Adipose tissue (tissue), 3 donors: ENCODE results near the gene GRIK3. TPM values are rescaled to one million over a fixed set of nuclear protein-coding genes. Genes with fewer than 3 reads are reported as not detected.

ENCODE experiments used
- H3K27ac ChIP-seq: one replicate; pipeline ENCODE4 v1.5.1; 2013; ENCODE audit warnings: low read depth, low read length
- WGBS, 3 donors: extraction: QIAGEN DNeasy Blood & Tissue Kit; methylation state at CpG; one replicate each; pipeline ENCODE4 v1.1.7; 2013; 5-methylcytosine and 5-hydroxymethylcytosine counted together
- polyA plus RNA-seq, 3 donors: library from polyadenylated mRNA; stranded (reverse); fragments of 200-250 nt; gene quantifications; one replicate each; pipeline ENCODE4 v1.2.3, GENCODE V29; 2013
- donor health status: healthy with polysubstance abuse.
- donor health status: Bipolar disorder and iron deficiency.
- donor health status: healthy.

The GRIK3 gene
- polyA plus RNA-seq, 3 donors = 0.10 to 0.22 (median 0.12) TPM

DNA sequence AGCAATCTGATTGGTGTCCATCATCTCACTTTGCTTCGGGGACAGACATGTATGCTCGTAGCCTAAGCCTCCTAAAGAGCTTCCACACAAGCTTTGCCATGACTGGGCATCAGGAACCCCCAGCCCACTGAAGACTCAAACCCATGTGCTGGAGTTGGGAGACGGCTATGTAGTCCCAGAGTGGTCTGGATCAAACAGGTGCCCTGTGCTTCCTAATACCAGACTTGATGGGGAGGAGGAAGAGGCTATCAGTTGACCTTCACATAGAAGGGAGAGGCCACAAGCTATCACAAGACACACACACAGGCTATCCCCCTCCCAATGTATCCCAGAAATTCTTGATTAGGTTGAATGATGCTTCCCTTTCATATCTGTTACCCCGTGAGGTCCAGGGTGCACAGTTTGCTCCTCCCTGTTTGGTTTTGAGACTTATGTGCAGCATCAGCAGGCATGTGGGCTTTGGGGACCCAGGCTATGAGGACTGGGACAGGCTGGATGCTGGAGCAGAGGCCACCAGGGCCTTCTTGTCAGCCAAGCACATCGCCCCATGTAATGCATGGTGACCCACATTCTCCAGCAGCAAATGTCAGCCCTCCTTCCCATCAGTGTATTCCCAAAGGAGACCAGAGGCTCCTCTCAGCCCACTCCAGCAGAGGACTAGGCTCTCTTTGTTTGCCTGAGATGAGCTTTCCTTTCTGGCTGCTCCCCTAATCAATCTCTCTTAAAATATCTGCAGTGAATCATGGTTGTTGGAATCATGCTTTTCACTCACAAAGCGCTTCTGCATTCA lies 159.8 kb downstream of the GRIK3 start:
- WGBS, 3 donors = 51 to 76% (median 71%) methylated on average over 6 of the region's 6 CpGs
- no peak overlapping the region for H3K27ac ChIP-seq

DNA sequence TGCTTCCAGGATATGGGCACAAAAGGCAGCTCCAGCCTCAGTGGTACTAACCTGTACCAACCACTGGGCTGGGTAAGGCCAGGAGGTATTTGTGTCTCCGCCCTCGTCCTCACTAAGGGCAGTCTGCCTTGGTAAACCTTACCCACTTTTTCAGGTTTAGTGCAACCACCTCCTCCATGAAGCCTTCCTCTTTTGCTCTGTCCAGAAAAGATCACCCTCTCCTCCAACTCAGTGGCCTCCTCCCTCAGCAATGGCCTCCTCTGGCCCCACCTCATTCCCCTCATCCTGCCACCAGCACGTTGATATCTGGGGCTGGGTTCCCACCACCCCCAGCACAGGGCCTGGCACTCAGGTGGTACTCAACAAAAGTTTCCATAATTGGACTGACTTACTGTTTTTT lies 161.5 kb downstream of the GRIK3 start:
- 60 to 68% (median 61%) methylated on average over 3 of the region's 3 CpGs for WGBS, 3 donors
- H3K27ac ChIP-seq = no peak overlapping the region

DNA sequence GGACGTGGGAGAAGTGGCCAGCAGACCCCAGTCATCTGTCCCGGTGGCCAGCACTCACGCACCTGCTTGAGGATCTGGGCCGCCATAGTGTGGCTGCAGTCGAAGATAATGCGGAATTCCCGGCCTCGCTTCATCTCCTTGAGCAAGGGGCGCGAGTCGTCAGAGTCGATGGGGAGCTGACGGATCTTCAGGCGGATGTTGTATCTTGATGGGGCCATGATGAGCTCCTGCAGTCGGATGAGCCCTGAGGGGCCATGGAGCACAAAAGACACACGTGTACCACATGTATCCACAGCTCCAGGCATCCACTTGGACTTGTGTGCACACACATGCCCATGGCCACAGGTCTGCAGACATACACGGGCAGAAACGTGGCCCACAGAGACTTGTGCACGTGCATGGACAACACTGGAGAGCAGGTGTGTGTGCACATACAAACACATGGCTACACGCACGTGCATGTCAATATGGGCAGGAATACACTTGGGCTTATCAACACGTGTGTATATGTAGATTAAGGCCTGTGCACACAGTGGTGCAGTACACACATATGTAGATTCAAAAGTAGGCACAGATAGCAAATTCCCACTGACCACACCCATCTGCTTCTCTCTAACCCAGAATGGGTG lies 162.1 kb downstream of the GRIK3 start:
- WGBS, 3 donors = 86 to 91% (median 90%) methylated on average over 22 of the region's 22 CpGs
- H3K27ac ChIP-seq = no peak overlapping the region

DNA sequence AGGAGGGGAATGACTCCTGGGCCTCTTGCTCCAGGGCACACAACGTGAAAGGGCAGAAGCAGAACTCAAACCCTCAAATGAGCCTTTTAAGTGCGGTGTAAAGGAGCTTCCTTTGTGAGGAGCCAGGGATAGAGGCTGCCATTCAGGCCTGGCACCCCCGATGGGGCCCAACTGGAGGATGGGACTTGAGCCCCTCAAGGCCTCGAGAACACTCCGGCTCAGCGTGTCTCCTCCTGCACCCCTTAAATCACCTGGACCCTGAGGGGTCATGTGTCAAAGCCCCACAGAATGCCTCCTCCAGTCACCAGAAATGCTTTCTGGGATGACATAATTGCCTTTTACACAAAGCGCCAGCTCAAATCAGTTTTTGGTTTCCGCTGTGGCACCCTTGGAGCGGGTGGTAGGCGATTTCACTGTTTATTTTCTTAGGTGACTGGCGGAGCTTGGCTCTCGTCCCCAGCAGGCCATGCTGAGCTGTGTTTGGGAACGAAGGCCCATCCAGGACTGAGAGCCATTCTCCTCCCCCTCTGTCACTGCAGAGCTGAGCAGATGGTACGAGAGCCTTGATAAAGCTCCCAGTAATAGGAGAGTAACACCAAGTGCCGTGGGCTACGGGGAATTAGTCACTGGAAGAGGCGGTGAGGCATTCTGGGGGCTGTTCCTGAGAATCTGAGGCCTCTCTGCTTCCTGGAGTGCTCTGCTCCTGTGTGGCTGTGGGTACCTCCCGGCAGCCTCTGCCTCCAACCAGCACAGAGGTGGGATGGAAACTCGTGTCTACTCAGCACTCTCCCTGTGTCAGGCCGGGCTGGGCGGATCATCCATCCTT lies 163.0 kb downstream of the GRIK3 start:
- no peak overlapping the region for H3K27ac ChIP-seq
- WGBS, 3 donors = 58 to 64% (median 61%) methylated on average over 21 of the region's 21 CpGs

DNA sequence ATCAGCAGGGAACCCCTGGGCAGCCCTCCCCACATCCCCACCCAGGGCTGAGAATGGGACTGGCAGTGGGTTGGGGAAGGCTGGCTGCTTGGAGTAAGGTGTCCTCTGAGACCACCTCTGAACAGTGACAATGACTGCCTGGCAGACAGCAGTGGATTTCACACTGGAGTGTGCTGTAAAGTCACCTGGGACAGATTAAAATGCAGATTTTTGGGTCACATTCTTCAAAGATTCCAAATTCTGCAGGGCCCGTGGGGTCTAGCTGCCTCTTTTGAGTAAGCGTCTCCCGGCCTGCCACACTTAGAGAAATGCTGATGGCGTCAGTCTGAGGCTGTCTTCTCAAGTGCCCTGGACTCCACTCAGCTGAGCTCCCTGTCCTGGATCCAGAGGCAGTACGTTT lies 164.5 kb downstream of the GRIK3 start:
- 66 to 77% (median 68%) methylated on average over 5 of the region's 5 CpGs for WGBS, 3 donors
- H3K27ac ChIP-seq = no peak overlapping the region

DNA sequence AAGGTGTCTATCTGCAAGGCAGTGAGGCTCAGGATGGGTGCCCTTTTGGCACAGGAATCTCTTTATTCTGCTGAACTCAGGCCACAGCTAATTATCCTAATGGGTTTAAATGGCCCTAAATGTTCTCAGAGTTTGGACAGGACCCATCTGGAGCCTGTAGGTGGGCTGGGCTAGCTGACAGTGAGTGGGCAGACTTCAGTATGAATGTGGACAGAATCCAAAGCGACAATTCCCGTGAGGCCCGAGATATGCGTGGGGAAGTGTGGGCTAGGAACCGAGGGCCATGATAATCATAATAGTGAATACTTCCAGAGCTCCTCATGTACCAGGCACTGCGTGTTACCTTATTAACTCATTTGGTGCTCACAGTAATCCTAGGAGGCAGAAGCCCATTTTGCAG lies 165.3 kb downstream of the GRIK3 start:
- no peak overlapping the region for H3K27ac ChIP-seq
- 49 to 82% (median 51%) methylated on average over 6 of the region's 6 CpGs for WGBS, 3 donors

DNA sequence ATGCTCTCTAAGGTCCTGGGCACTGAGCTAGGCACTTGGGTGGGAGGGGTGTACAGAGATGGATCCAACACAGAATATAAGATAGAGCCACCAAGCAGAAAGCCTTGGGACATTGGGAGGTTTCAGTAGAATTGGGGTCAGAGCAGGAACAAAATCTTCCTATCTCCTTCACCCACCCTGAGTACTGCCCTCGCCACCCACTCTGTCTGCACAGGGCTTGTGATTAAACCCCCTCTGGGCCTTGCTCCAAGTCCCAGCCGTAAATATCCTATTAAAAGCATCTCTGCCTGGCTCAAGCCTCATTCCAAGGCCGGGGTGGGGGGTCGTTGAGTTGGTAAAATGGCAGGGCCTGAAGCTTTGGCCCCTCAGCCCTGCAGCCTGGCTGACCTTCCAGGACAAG lies 166.7 kb downstream of the GRIK3 start:
- no peak overlapping the region for H3K27ac ChIP-seq
- WGBS, 3 donors = 62 to 79% (median 77%) methylated on average over 4 of the region's 4 CpGs

DNA sequence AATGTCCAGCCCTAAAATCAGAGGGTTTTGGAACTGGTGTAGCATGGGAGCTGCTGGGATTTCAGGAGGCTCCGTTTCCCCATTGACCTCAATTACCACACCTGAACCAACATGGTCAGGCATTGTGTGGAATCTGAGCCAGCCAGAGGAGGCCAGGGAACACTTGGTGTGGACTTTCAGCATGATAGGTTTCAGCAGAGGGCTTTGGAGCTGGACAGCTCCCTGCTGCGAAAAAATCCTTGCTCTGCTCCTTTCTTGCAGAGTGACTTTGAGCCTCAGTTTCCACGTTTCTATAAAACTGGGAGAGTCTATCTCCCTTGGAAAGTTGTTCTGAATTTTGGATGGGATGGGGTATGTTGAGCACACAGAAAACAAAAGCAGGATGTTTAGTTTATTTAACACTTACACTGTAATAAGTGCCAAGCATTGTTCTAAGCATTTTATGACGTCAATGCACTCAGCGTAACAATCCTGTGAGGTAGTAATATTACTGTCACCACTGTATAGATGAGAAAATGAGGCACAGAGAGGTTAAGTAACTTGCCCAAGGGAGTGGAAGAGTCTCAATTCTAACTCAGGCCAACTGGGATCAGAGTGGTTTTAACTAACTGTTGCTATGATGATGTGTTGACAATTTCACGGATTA lies 168.0 kb downstream of the GRIK3 start:
- H3K27ac ChIP-seq = no peak overlapping the region
- 42 to 56% (median 49%) methylated on average over 6 of the region's 6 CpGs for WGBS, 3 donors

DNA sequence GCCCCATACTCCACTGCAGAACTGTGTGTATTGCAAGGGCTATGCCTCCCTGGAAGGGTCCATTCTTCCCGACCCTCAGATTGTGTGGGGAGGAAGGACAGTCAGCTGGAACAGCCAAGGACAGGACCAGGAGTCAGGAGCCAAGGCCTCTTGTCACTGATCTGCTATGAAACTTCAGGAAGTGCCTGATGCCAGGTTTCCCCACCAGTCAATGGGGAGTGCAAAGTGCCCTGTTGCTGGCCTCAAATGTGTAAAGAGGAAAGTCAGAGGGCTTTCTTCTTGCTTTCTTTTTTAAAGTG lies 168.8 kb downstream of the GRIK3 start:
- H3K27ac ChIP-seq = no peak overlapping the region
- 43 to 50% (median 44%) methylated on average over 1 of the region's 1 CpG for WGBS, 3 donors

DNA sequence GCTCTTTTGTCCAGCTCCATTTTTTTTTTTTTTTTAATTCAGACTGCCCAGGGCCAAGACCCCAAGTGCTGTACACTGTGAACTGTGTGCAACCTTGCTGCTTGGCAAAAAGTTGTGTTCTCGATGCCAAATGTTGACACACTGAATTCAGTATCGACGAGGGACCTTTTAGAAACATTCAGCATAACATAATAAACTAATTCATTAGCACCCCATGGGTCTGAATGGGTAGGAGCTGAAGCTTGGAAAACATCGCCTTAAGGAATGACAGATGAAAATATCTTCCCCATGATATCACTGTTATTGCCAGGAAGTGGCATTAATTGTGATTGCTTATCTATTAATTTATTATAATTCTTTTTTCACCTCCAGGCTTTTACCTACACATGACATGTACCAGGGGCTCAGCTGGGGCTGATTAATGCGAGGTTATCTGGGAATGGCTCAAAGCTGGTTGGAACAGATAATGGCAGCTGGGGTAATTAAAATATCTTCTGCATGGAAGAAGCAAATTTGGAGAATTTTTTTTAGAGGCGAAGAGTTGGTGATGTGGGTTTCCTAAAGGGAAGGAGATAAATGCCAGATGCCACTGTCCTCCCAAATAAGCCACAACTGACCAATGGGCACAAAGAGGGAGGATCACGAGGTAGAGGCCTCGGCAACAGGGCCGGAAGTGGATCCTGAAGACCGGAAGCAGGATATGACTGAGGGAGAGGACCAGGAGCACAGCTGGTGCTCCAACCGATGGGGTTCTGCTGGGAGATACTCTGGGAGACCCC lies 169.3 kb downstream of the GRIK3 start:
- H3K27ac ChIP-seq = no peak overlapping the region
- WGBS, 3 donors = 56 to 68% (median 66%) methylated on average over 11 of the region's 11 CpGs

DNA sequence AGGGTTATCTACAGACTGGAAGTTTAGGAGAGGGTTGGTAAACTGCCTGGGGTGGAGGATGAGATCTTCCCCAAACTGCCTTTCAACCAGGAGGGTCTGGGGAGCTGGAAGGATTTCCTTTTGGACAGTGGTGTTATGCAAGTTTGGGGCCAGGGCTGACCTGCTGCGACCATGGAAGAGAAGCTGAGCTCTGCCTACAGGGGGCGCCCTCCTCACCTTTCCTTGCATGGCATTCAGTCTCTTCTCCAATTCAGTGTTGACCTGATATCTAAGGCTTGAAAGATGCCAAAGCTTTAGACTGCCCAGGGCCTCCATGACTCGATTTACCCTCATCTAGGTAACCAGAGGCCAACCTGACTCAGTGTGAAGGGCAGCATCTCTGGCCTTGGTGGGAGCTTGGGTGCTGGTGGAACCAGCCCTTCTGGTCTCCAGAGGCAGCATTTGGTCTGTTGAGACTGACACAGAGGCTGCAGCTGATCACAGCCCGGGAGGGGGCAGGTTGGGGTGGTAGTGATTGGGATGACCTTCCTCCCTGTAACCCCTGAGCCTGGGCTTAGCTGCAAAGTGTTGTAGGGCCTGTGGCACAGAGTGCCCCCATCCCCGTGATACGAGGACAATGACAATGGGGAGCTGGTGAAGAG lies 170.0 kb downstream of the GRIK3 start:
- 35 to 46% (median 36%) methylated on average over 6 of the region's 6 CpGs for WGBS, 3 donors
- H3K27ac ChIP-seq = no peak overlapping the region

DNA sequence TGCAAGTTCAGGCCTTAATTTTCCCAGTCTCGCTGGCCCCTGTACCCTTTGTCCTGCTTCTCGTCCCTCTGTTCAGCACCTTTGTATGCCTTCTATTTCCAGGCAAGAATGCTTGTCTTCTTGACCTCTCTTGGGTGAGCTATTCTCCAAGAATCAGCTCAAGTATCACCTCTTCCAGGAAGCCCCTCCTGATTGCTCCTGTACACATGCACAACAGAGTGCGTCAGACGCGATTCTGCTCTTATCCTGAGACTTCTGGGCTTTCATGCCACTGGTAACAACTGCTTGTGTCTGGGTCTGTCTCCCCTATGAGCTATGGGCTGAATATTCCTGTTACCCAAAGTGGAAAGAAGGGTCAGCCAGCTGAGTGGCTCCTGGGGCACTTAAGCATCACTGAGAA lies 170.8 kb downstream of the GRIK3 start:
- WGBS, 3 donors = 74 to 82% (median 82%) methylated on average over 5 of the region's 5 CpGs
- no peak overlapping the region for H3K27ac ChIP-seq

DNA sequence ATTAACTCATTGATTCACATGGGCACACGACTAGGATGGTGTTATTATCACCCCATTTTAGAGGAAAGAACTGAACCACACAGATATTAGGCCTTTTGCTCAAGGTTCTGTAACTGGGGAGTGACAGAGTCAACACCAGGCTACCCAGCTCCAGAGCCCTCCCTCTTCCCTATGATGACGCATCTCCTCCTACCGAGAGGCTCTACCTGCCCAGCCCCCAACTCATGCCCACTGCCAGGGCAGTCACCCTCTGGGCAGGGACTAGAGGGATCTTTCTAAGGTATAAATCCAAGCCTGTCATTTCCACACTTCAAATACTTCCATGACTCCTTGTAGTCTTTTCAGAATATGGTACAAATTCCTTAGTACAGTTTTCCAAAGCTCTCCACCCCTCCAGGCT lies 171.3 kb downstream of the GRIK3 start:
- no peak overlapping the region for H3K27ac ChIP-seq
- 45% methylated on average over 3 of the region's 3 CpGs for WGBS, 3 donors

DNA sequence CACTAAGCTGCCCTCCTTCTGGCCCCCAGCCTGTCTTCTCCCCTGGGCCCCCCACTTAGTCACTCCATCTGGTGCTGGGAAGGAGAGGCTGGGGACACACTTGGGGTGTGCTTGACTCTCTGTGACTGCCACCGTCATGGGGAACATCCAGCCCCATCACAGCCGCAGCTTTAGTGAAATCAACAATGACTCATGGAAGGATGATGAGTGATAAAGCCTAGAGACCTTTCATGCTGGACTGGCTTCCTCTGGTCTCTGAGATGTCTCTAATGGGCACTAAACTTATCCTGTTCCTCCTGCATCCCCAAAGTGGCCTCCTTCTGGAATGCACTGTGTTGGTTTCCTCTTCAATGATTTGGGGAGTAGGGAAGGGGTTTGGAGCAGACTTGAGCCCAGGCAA lies 172.9 kb downstream of the GRIK3 start:
- 52 to 63% (median 62%) methylated on average over 2 of the region's 2 CpGs for WGBS, 3 donors
- no peak overlapping the region for H3K27ac ChIP-seq

DNA sequence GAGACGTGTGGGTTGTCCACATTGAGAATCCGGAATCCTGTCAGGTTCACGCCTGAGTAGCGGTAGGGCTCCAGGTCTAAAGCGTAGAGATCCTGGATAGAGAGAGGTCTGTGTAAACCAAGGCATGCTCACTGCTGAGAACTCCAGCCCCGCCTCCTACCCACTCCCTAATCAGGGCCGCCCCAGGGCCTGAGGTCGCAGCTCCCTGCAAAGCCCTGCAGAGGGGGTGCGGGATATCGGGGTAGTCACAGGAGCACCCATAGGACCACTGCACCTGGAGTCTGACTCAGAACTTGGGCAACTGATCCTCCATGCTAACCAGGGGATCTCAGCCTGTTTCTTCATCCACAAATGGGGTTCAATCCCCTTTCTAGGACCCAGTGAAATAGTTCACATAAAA lies 174.4 kb downstream of the GRIK3 start:
- no peak overlapping the region for H3K27ac ChIP-seq
- WGBS, 3 donors = 67 to 71% (median 69%) methylated on average over 10 of the region's 10 CpGs

DNA sequence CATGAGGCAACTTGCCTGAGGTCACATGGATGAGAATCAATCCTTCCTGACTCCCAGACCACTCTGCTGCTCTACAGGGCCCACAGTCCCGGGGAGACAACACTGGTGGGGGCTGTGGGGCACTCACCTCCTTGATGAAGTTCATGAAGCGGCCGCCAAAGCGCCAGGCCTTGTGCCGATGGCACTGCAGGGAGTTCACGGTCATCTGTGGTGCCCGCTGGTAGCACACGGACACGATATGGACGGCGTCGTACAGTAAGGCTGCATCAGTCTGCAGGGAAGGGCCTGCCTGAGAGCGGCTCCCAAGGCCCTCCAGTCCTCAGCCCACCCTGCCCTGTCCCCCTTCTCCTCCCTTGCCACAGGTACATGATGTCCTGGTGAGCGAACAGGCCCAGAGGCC lies 175.3 kb downstream of the GRIK3 start:
- WGBS, 3 donors = 89 to 92% (median 89%) methylated on average over 14 of the region's 14 CpGs

DNA sequence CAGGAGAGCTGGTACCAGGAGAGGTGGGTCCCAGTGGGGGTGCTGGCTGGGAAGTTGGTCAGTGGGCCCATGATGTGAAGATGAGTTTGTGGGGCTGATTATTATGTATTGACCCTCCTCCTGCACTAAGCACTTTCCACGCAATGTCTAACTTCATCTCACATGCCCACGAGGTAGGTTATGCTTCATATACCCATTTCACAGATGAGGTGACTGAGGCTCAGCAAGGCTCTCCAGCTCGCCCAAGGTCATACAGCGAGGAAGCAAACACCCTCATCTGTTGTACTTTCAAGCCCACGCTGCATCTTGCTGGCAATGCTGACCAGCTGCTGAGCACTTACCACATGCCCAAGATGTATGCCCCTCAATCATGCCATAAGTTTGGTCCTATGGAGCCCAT lies 175.8 kb downstream of the GRIK3 start:
- 90 to 91% (median 91%) methylated on average over 5 of the region's 5 CpGs for WGBS, 3 donors
- H3K27ac ChIP-seq = no peak overlapping the region

More for the DNA sequence above, 175.3 kb downstream of the GRIK3 start:
- no peak overlapping the region for H3K27ac ChIP-seq

DNA sequence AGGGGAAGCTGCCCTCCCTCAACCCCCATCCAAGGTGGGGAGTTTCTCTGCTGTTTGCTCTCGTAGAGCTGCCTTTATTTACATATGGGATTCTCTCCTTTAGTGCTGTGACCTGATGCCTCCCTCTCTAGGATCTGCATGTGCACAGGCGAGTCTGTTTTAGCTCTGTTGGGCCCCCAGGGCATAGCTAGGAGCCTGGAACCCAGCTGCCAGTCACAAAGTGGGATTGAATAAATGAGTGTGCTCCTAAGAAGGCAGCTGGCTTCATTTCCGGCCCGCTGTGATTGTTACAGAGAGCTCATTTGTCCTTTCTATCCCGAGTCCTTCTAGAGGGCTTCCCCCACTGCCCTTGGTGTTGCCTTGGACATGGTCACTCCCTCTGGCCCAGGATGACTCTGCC lies 176.6 kb downstream of the GRIK3 start:
- H3K27ac ChIP-seq = no peak overlapping the region
- WGBS, 3 donors = 47 to 60% (median 54%) methylated on average over 5 of the region's 5 CpGs
